Fibroblast of pulmonary artery (primary cell): ENCODE measurements around the gene RBM20.

Source experiments
- DNase-seq: peaks from one replicate; pipeline ENCODE4 v3.0.0-alpha.2; 2010; ENCODE audit warnings: low read depth
- H3K4me3 ChIP-seq: replicated peaks from 2 replicates; pipeline ENCODE4 v1.5.1; 2011; ENCODE audit warnings: low read depth, mild to moderate bottlenecking, control low read depth, low read length, moderate library complexity
- CTCF ChIP-seq: IDR thresholded peaks from 2 replicates; pipeline ENCODE4 v1.5.1; 2011; ENCODE audit warnings: mild to moderate bottlenecking, control low read depth, low read length, inconsistent platforms; ENCODE audit errors: missing control alignments

The RBM20 gene

DNA sequence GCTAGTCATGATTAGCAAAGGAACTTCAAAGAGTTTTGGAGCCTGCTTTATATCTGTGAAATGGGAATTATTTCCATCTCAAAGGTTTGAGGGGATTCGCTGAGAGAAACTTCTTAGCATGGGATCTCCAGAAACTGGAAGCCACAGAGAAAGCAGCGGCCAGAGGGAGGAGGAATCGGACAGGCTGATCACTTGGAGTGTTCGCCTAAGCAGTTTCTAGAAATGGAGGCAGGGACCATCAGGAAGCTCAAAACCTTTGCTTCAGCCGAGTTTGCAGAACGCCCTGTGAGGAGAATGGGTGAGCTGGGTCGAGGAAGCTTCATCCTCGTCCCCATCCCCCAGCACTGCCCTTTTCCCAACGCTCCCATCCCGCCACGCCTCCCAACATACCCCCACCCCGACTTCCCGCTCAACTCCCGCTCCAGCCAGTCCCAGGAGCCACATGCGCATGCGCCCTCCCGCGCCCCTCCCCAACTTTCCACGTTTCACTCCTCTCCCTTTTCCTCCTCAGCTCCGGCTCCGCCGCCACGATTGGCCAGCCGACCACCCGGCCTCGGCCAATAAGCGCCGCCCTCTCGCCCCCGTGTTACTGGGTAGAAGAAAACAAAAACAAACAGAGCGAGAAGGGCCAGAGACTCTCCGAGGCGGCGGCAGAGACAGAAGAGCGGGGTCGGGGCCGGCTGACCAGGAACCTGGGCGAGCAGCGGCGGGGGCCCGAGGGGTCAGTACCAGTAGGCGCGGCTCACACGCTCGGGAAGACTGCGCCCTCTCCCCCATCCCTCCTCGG, 227.4 kb downstream of the RBM20 start, which contains the start of gene PDCD4:
TSS of gene PDCD4 (plus strand) at position 631 of the 787 bp plus-strand sequence. CDS start 4,100 bp downstream, outside the sequence.
- peak within 1 kb of the TSS; percentile 83 for H3K4me3 ChIP-seq
- DNase-seq, result peak; percentile 98
- no peak for TF ChIP-seq CTCF

- H3K4me3 ChIP-seq, result peak overlapping the region; percentile 83
- TF ChIP-seq CTCF, result peak; percentile 29
- DNase-seq, result peak; percentile 91
These were observed 228.2 kb downstream of the RBM20 start for GRCh38 chr10:110872145-110872983.

DNA sequence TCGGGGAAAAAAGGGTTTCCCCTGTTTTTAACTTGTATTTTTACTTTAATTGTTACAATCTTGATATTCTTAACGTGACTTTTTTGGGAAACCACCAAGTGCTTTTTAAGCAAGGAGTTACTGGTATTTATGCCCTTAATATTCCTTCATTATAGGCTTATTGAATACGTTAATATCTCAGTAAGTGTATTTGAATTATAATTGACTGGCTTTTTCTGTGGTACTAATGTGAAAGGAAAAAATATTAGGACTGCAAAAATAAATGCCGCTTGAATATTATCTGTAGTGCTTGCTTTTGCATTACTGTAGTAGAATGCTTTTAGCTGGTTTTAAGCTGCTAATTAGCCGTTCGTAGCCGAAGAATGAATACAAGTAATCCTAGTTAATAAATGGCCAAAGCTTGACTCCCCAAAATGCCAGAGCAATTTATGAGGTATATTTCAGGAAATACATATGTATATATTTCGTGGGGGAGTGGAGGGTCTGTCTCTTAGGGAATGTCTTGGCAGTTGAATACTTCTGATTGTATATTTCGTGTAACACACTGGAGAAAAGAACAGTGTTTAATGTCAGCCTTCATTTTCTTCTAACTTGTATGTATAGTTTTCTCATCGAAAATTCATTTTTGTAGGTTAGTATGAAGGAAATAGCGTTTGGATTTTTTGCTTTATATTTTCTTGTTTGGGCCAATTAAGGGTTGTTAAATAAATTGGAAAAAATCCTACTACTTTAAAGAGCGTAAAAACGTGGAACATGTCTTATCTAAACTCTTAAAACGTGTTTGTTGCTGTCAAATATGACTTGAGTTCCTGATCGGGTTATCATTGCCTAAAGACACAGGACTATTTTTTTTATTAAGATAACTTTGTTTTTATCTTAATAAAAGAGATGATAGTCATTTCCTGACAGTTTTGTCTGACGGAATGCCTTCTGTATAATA, 229.1 kb downstream of the RBM20 start:
- peak; percentile 14 for DNase-seq
- peak overlapping the region; percentile 83 for H3K4me3 ChIP-seq
- TF ChIP-seq CTCF, result no peak

- peak overlapping the region; percentile 83 for H3K4me3 ChIP-seq
- no peak for TF ChIP-seq CTCF
- DNase-seq, result no peak
These were observed 229.8 kb downstream of the RBM20 start for GRCh38 chr10:110873951-110874350.

DNA sequence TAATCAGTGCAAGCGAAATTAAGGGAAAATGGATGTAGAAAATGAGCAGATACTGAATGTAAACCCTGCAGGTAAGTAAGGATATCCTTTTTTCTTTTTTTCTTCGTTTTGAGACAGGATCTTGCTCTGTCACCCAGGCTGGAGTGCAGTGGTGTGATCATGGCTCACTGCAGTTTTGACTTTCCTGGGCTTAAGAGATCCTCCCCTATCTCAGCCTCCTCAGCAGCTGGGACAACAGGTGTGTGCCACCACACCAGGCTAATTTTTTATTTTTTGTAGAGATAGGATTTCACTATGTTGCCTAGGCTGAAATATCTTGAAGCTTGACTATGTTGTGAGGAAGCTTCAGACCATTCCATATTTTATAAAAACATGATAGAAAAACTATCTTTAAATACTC, 231.9 kb downstream of the RBM20 start:
- TF ChIP-seq CTCF, result no peak

DNA sequence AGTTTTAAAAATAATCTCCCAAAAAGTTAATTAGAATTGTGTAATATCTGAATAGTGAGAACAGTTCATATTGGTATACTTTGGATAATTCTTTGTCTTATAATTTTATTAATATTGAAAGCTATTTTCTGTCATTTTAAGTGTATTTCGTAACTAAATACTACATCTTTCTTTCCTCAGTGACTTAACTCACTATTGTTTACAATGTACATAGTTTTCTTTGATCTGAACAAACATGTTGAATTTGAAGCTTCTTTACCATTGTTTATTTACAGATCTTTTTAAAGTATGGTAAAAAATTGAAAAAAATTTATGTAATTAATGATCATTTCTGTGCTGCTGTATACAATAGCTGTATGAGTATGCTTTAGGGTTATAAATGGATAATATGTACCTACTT, 232.7 kb downstream of the RBM20 start:
- H3K4me3 ChIP-seq, result no peak overlapping the region
- no peak for TF ChIP-seq CTCF
- DNase-seq, result no peak

More for the DNA sequence above, 231.9 kb downstream of the RBM20 start:
- DNase-seq, result no peak
- H3K4me3 ChIP-seq, result no peak overlapping the region
